Endothelial cell of umbilical vein (primary cell): Measurements from ENCODE around the gene SHCBP1. TPM values are rescaled to one million over a fixed set of nuclear protein-coding genes. Genes with fewer than 3 reads are reported as not detected.

Source experiments
- BruUV-seq: library from RNA; stranded (reverse); fragments of 400-500 nt; replicated peaks from 2 replicates; lab custom pipeline; 2021; lab: Mats Ljungman, UMichigan
- CTCF ChIA-PET: fragments of 300-600, 350-600 bp; sonication (Branson Sonifier 250); formaldehyde crosslinking; loops from one replicate; lab custom pipeline; 2021; ENCODE audit warnings: antibody characterized with exemption, inconsistent platforms; lab: Charles Lee
- POLR2A ChIA-PET: fragments of 300-600, 350-600 bp; sonication (Branson Sonifier 250); formaldehyde crosslinking; loops from one replicate; lab custom pipeline; 2021; ENCODE audit warnings: antibody characterized with exemption, inconsistent platforms; lab: Charles Lee
- DNase-seq: peaks from one replicate; pipeline ENCODE4 v3.0.0-alpha.2; 2011; ENCODE audit warnings: low read depth, low spot score
- FAIRE-seq: peaks from 2 replicates; lab custom pipeline; 2011; peaks lifted over from hg19 to GRCh38; lab: Jason Lieb, UNC
- H2AFZ ChIP-seq: 2 replicates; pipeline ENCODE4 v1.6.0; 2012; ENCODE audit warnings: low read depth, low read length, control low read depth, inconsistent platforms
- H3K27ac ChIP-seq: 2 replicates; pipeline ENCODE4 v1.5.1; 2011; ENCODE audit warnings: low read depth, mild to moderate bottlenecking, control low read depth, low read length, moderate library complexity; ENCODE audit not compliant: insufficient read depth
- H3K27me3 ChIP-seq, 2 experiments: 2 replicates each; pipeline versions ENCODE4 v1.6.0 to v1.6.1; 2011; ENCODE audit warnings: low read length in 2 of 2, mixed read lengths in 1 of 2; ENCODE audit not compliant: control insufficient read depth in 2 of 2, insufficient read depth in 2 of 2
- H3K36me3 ChIP-seq, 2 experiments: 2 replicates in 1 of 2; 3 replicates in 1 of 2; pipeline ENCODE4 v1.5.1; 2011; ENCODE audit warnings: low read length in 2 of 2, mild to moderate bottlenecking in 1 of 2, moderate library complexity in 1 of 2; ENCODE audit not compliant: control insufficient read depth in 2 of 2, insufficient read depth in 2 of 2; ENCODE audit errors: extremely low read depth in 1 of 2
- H3K4me1 ChIP-seq: 3 replicates; pipeline ENCODE4 v1.5.1; 2011; ENCODE audit warnings: mild to moderate bottlenecking, low read length; ENCODE audit not compliant: control insufficient read depth, insufficient read depth; ENCODE audit errors: extremely low read depth
- H3K4me2 ChIP-seq: 2 replicates; pipeline ENCODE4 v1.6.1; 2011; ENCODE audit warnings: low read length, control low read depth, mixed read lengths; ENCODE audit not compliant: insufficient read depth
- H3K4me3 ChIP-seq, 3 experiments: fragments of 200-600 bp in 1 of 3; sonication (generic), shearing (Covaris generic) in 1 of 3; replicated peaks in 1 of 3; 2 replicates each; pipeline ENCODE4 v1.5.1; 2011 to 2016; ENCODE audit warnings: control low read depth in 3 of 3, low read length in 3 of 3, mild to moderate bottlenecking in 2 of 3, inconsistent platforms in 1 of 3, low read depth in 1 of 3, moderate library complexity in 1 of 3; ENCODE audit not compliant: insufficient read depth in 1 of 3
- H3K79me2 ChIP-seq: 2 replicates; pipeline ENCODE4 v1.6.0; 2012; ENCODE audit warnings: low read length, inconsistent platforms; ENCODE audit not compliant: control insufficient read depth, insufficient read depth
- H3K9ac ChIP-seq: replicated peaks from 2 replicates; pipeline ENCODE3; 2011; ENCODE audit warnings: low read length, control low read depth; ENCODE audit not compliant: insufficient read depth; ENCODE audit errors: extremely low read depth
- H3K9me1 ChIP-seq: replicated peaks from 3 replicates; pipeline ENCODE4 v1.6.0; 2011; ENCODE audit warnings: mild to moderate bottlenecking, low read length; ENCODE audit not compliant: control insufficient read depth, insufficient read depth; ENCODE audit errors: extremely low read depth
- H3K9me3 ChIP-seq: replicated peaks from 2 replicates; pipeline ENCODE4 v1.5.1; 2012; ENCODE audit warnings: low read length, inconsistent platforms; ENCODE audit not compliant: control insufficient read depth, insufficient read depth
- H4K20me1 ChIP-seq: replicated peaks from 2 replicates; pipeline ENCODE3; 2011; ENCODE audit warnings: mild to moderate bottlenecking, low read length; ENCODE audit not compliant: control insufficient read depth, insufficient read depth; ENCODE audit errors: extremely low read depth
- CTCF ChIP-seq, 2 donors: IDR thresholded peaks; 1 replicate in 1 of 2; 2 replicates in 1 of 2; pipeline ENCODE4 v1.5.1; 2011; ENCODE audit warnings: low read length in 2 of 2, mild to moderate bottlenecking in 2 of 2, moderate library complexity in 2 of 2, control low read depth in 1 of 2, inconsistent platforms in 1 of 2, low read depth in 1 of 2; ENCODE audit not compliant: insufficient read depth in 1 of 2; ENCODE audit errors: extremely low read depth in 1 of 2
- EZH2 ChIP-seq: IDR thresholded peaks from 2 replicates; pipeline ENCODE4 v1.6.1; 2012; ENCODE audit warnings: borderline replicate concordance, low read depth, mild to moderate bottlenecking, moderate library complexity, low read length, inconsistent platforms; ENCODE audit not compliant: severe bottlenecking
- FOS ChIP-seq: IDR thresholded peaks from 2 replicates; pipeline ENCODE4 v1.6.1; 2011; ENCODE audit warnings: mild to moderate bottlenecking, low read length, moderate library complexity, borderline replicate concordance; ENCODE audit not compliant: insufficient read depth
- GATA2 ChIP-seq: IDR thresholded peaks from 2 replicates; pipeline ENCODE4 v1.7.0; 2011; ENCODE audit warnings: low read depth, mild to moderate bottlenecking, moderate library complexity, mixed read lengths, low read length; ENCODE audit not compliant: insufficient read length, insufficient read depth
- JUN ChIP-seq: IDR thresholded peaks from 2 replicates; pipeline ENCODE4 v1.6.1; 2011; ENCODE audit warnings: borderline replicate concordance, low read depth; ENCODE audit not compliant: insufficient read length, insufficient read depth
- MAX ChIP-seq: IDR thresholded peaks from 2 replicates; pipeline ENCODE4 v1.6.1; 2011; ENCODE audit not compliant: insufficient read depth, insufficient read length
- MYC ChIP-seq: IDR thresholded peaks from one replicate; pipeline ENCODE4 v1.6.1; 2011; ENCODE audit warnings: mild to moderate bottlenecking, low read depth, low read length
- POLR2A ChIP-seq: IDR thresholded peaks from 2 replicates; pipeline ENCODE4 v1.6.1; 2012; ENCODE audit warnings: low read depth, mild to moderate bottlenecking, control low read depth, low read length
- POLR2AphosphoS5 ChIP-seq: IDR thresholded peaks from 2 replicates; pipeline ENCODE4 v1.6.1; 2012; ENCODE audit warnings: low read depth, mild to moderate bottlenecking, control low read depth, low read length, moderate library complexity; ENCODE audit not compliant: insufficient read depth
- dilution Hi-C: fragments of 300-500 bp; cut with MboI; formaldehyde crosslinking; loops from one replicate; pipeline ENCODE4 v1.15.0; 2019; ENCODE audit warnings: low sequenced_read_pairs; ENCODE audit not compliant: extremely low pct_ligation_motif_present
- intact Hi-C: fragments of 100-400 bp; cut with micrococcal nuclease; formaldehyde crosslinking; loops from one replicate; pipeline ENCODE4 v1.10.0; 2022
- polyA plus RNA-seq, 4 experiments: library from polyadenylated mRNA; depleted of rRNA in 3 of 4; stranded (reverse) in 3 of 4; unstranded in 1 of 4; fragments of >200 nt; gene quantifications; 2 replicates each; pipeline versions ENCODE4 v1.2.1 to v1.2.3, GENCODE V29; 2011 to 2012; ENCODE audit warnings: missing spikeins in 1 of 4
- total RNA-seq: library from RNA; stranded (reverse); gene quantifications from 2 replicates; pipeline ENCODE4 v1.2.3, GENCODE V29; 2021

The SHCBP1 gene
- total and polyA plus RNA-seq, 2 donors (not counting 3 experiments of a cell fraction or from before 2014, with no cell fraction given) = 13.9 to 44.9 TPM

GRCh38 chr16:46613352-46613751 is 7.8 kb downstream of the SHCBP1 start:
- H3K27ac ChIP-seq = no peak overlapping the region
- no peaks in the 10 kb centered on the region for H3K4me1 ChIP-seq
- no peak overlapping the region for H3K4me3 ChIP-seq
- DNase-seq (no peak), FAIRE-seq (no peak)
- no peaks in the 10 kb centered on the region for H3K9me3 ChIP-seq
- POLR2A ChIA-PET = no interaction called here
- no peaks in the 10 kb centered on the region for H4K20me1 ChIP-seq
- dilution Hi-C loops (no loop called here), intact Hi-C loops (no loop called here)
- TF ChIP-seq MYC = no peak
- no peak for TF ChIP-seq POLR2A
- no peak for TF ChIP-seq JUN
- no peak for TF ChIP-seq GATA2
- no peak for TF ChIP-seq MAX
- no peaks in the 10 kb centered on the region for H3K27me3 ChIP-seq
- no peak overlapping the region for H3K4me2 ChIP-seq
- no peaks in the 10 kb centered on the region for H3K9me1 ChIP-seq
- CTCF ChIA-PET = interaction anchor here (1.6 kb wide), 1 partner anchor 60 kb away, joined by 4 read pairs; no protein-coding TSS in a partner anchor
- peaks cover 0 to 3% of the 10 kb centered on the region in 2 experiments for H3K36me3 ChIP-seq
- H3K79me2 ChIP-seq = peaks cover 11% of the 10 kb centered on the region
- BruUV-seq = no TSS peak
- H3K9ac ChIP-seq = no peak overlapping the region
- H2AFZ ChIP-seq = no peak overlapping the region

- Histone ChIP-seq H3K27ac (no peak overlapping the region), H3K36me3 (peaks cover 0 to 3% of the 10 kb centered on the region in 2 experiments), H3K9ac (no peak overlapping the region), H4K20me1 (no peaks in the 10 kb centered on the region), H3K79me2 (peaks cover 11% of the 10 kb centered on the region), H2AFZ (no peak overlapping the region), H3K4me2 (no peak overlapping the region), H3K9me3 (no peaks in the 10 kb centered on the region), H3K9me1 (no peaks in the 10 kb centered on the region), H3K4me3 (no peak overlapping the region), H3K4me1 (no peaks in the 10 kb centered on the region), H3K27me3 (no peaks in the 10 kb centered on the region)
- ChIA-PET POLR2A (no interaction called here), CTCF (no interaction called here)
- dilution Hi-C loops (no loop called here), intact Hi-C loops (no loop called here)
- no peak for DNase-seq
- TF ChIP-seq CTCF (IDR thresholded peaks at IDR 0.05; ENCODE audit: extremely low read depth in 1 of 2, insufficient read depth in 1 of 2, low read depth in 1 of 2, low read length in 2 of 2) = no peak
- no peak for TF ChIP-seq GATA2
- TF ChIP-seq FOS = no peak
- TF ChIP-seq POLR2AphosphoS5 = no peak
- TF ChIP-seq MYC = no peak
- TF ChIP-seq JUN = no peak
- no peak for TF ChIP-seq EZH2
- TF ChIP-seq MAX = no peak
- TF ChIP-seq POLR2A = no peak
- no TSS peak for BruUV-seq
- FAIRE-seq = no peak
Measured at GRCh38 chr16:46612121-46612520, 9.1 kb downstream of the SHCBP1 start.
